ENCODE data around the gene RGS9. TPM values are rescaled to one million over a fixed set of nuclear protein-coding genes. Genes with fewer than 3 reads are reported as not detected.

The RGS9 gene
- total RNA-seq, 4 donors from 2014 or later, result 4.0 to 25.6 (median 7.9) TPM

GRCh38 chr17:65103896-65104295, 33.3 kb upstream of the RGS9 start:
- TF ChIP-seq POLR2A (IDR thresholded peaks at IDR 0.05) (no peak), CTCF (IDR thresholded peaks at IDR 0.05) (no peak)
- Histone ChIP-seq H3K27me3 (no peaks in the 10 kb centered on the region), H3K9me3 (no peaks in the 10 kb centered on the region), H3K27ac (no peak overlapping the region), H3K4me3 (no peak overlapping the region), H3K36me3 (no peaks in the 10 kb centered on the region), H3K4me1 (peaks cover 0 to 15% (median 3%) of the 10 kb centered on the region in 4 donors)
- no peak for DNase-seq

GRCh38 chr17:65104541-65104940, 32.6 kb upstream of the RGS9 start:
- Histone ChIP-seq H3K36me3 (no peaks in the 10 kb centered on the region), H3K9me3 (no peaks in the 10 kb centered on the region), H3K27me3 (no peaks in the 10 kb centered on the region), H3K27ac (no peak overlapping the region), H3K4me1 (peaks cover 0 to 15% (median 3%) of the 10 kb centered on the region in 4 donors), H3K4me3 (no peak overlapping the region)
- no peak for DNase-seq
- no peak for TF ChIP-seq CTCF (IDR thresholded peaks at IDR 0.05)
- no peak for TF ChIP-seq POLR2A (IDR thresholded peaks at IDR 0.05)

GRCh38 chr17:65104973-65105372, 32.2 kb upstream of the RGS9 start:
- Histone ChIP-seq H3K27me3 (no peaks in the 10 kb centered on the region), H3K4me3 (no peak overlapping the region), H3K9me3 (no peaks in the 10 kb centered on the region), H3K36me3 (no peaks in the 10 kb centered on the region), H3K4me1 (peaks cover 0 to 13% (median 1%) of the 10 kb centered on the region in 4 donors), H3K27ac (no peak overlapping the region)
- no peak for DNase-seq
- TF ChIP-seq CTCF (IDR thresholded peaks at IDR 0.05), result no peak
- no peak for TF ChIP-seq POLR2A (IDR thresholded peaks at IDR 0.05)

- no peak for TF ChIP-seq CTCF (IDR thresholded peaks at IDR 0.05)
- no peaks in the 10 kb centered on the region for H3K27me3 ChIP-seq
- no peak for DNase-seq
- H3K4me1 ChIP-seq, result peaks cover 0 to 10% (median 0%) of the 10 kb centered on the region in 4 donors
- no peak overlapping the region for H3K27ac ChIP-seq
- no peak overlapping the region for H3K4me3 ChIP-seq
- no peaks in the 10 kb centered on the region for H3K36me3 ChIP-seq
- H3K9me3 ChIP-seq, result no peaks in the 10 kb centered on the region
Measured at GRCh38 chr17:65108152-65108551, 29.0 kb upstream of the RGS9 start.

- TF ChIP-seq CTCF (IDR thresholded peaks at IDR 0.05) (no peak), POLR2A (IDR thresholded peaks at IDR 0.05) (no peak)
- Histone ChIP-seq H3K27me3 (no peaks in the 10 kb centered on the region), H3K36me3 (no peaks in the 10 kb centered on the region), H3K4me1 (peaks cover 0 to 10% (median 0%) of the 10 kb centered on the region in 4 donors), H3K9me3 (no peaks in the 10 kb centered on the region), H3K27ac (no peak overlapping the region), H3K4me3 (no peak overlapping the region)
- no peak for DNase-seq
Measured at GRCh38 chr17:65109543-65109942, 27.6 kb upstream of the RGS9 start.

All from Peyer's patch (tissue), 4 donors.